GM12891 (cell line): ENCODE data around the gene TUBD1.
A peak's percentile ranks its signal among the peaks of the same experiment; 100 is the strongest.
"Not testable (repeated sequence)": the region's sequence is repeated elsewhere in the genome, so short reads cannot be mapped to it uniquely, and the experiment has no call there.

ENCODE experiments used
- DNase-seq: peaks from one replicate; pipeline ENCODE4 v3.0.0; 2011; ENCODE audit warnings: low spot score; ENCODE audit not compliant: insufficient read length
- FAIRE-seq: peaks from 2 replicates; lab custom pipeline; 2011; peaks lifted over from hg19 to GRCh38; lab: Jason Lieb, UNC
- PAX5 ChIP-seq: IDR thresholded peaks from 2 replicates; pipeline ENCODE4 v1.6.1; 2011; ENCODE audit warnings: low read length, moderate library complexity, mild to moderate bottlenecking; ENCODE audit not compliant: insufficient read depth, severe bottlenecking
- POLR2A ChIP-seq: IDR thresholded peaks from 2 replicates; pipeline ENCODE4 v1.6.1; 2011; ENCODE audit warnings: low read depth, low read length, control low read depth
- POLR2AphosphoS5 ChIP-seq: IDR thresholded peaks from 2 replicates; pipeline ENCODE4 v1.6.1; 2011; ENCODE audit warnings: low read depth, low read length, control low read depth
- POU2F2 ChIP-seq: IDR thresholded peaks from 2 replicates; pipeline ENCODE4 v1.6.1; 2011; ENCODE audit warnings: low read depth, mild to moderate bottlenecking, control low read depth, low read length, moderate library complexity
- SPI1 ChIP-seq: IDR thresholded peaks from 2 replicates; pipeline ENCODE4 v1.6.1; 2011; ENCODE audit warnings: low read depth, low read length, control low read depth
- TAF1 ChIP-seq: IDR thresholded peaks from 2 replicates; pipeline ENCODE4 v1.6.1; 2011; ENCODE audit warnings: low read depth, low read length, control low read depth

TUBD1 gene

GRCh38 chr17:59837308-59838051, 55.3 kb downstream of the TUBD1 start:
- FAIRE-seq (no peak), DNase-seq (no peak)
- TF ChIP-seq POLR2AphosphoS5, result peak; percentile 99
- TF ChIP-seq SPI1, result no peak; the same call in 1 of the 2 replicates
- peak; percentile 97 for TF ChIP-seq TAF1
- peak; percentile 79 for TF ChIP-seq POU2F2
- TF ChIP-seq PAX5, result no peak
- peak; percentile 100 for TF ChIP-seq POLR2A

GRCh38 chr17:59832883-59833379, 59.8 kb downstream of the TUBD1 start:
- no peak for DNase-seq
- TF ChIP-seq TAF1 (no peak), SPI1 (no peak), POLR2AphosphoS5 (no peak)
- no peak for FAIRE-seq

GRCh38 chr17:59830846-59831486, 61.8 kb downstream of the TUBD1 start:
- DNase-seq, result no peak
- FAIRE-seq, result no peak
- TF ChIP-seq POU2F2, result no peak
- TF ChIP-seq SPI1, result no peak
- TF ChIP-seq POLR2A, result no peak
- TF ChIP-seq PAX5, result no peak
- no peak for TF ChIP-seq POLR2AphosphoS5
- TF ChIP-seq TAF1, result no peak

- TF ChIP-seq TAF1 (no peak), PAX5 (no peak), POU2F2 (no peak), SPI1 (no peak), POLR2A (no peak), POLR2AphosphoS5 (no peak)
- FAIRE-seq (no peak), DNase-seq (no peak)
Observed at GRCh38 chr17:59830007-59830630, 62.6 kb downstream of the TUBD1 start.

DNA sequence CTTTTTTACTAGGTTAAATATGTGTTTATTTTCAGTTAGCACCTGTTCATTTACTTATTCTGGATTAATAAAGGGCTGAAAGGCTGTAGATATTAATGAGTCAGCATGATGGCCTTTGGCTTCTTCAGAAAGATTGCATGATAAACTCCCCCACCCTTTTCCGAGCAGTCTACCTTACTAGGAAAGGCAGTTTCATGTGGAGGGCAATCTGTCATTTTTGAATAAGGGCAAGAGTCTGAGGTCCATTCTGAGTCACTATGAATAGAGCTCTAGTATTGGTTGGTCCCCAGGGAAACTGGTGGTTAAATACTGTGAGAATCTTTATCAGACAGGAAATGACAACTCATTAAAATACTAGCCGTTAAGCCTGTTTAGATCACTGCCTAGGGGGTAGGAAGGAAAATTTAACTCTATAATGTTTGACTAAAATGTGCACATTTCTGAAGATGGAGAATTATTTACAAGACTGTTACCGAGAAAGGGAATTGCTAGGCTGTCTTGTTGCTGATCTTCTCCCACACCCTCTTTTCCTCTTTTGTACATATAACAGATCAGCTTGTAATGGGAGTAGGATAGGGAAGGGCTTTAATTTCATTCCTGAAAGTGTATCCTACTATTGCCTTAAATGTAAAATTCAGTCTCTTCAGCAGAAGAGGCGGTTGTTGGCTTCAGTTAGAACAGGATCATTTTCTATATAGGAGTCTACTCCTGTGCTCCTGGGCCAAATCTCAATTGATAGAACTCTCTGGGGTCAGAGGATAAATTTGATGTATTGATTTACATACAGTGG, 63.3 kb downstream of the TUBD1 start:
- FAIRE-seq (peak; percentile 86), DNase-seq (no peak)
- TF ChIP-seq POLR2A, result no peak
- peak; percentile 79 for TF ChIP-seq POU2F2
- TF ChIP-seq POLR2AphosphoS5, result no peak
- TF ChIP-seq TAF1, result no peak
- no peak for TF ChIP-seq SPI1

DNA sequence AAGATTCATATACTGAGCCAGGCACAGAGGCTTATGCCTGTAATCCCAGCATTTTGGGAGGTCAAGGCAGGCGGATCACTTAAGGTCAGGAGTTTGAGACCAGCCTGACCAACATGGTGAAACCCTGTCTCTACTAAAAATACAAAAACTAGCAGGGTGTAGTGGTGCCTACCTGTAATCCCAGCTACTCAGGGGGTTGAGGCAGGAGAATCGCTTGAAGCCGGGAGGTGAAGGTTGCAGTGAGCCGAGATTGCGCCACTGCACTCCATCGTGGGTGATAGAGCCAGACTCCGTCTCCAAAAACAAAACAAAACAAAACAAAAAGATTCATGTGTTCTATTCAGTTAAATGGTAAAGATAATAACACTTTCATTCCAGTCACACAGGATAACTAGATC, 63.9 kb downstream of the TUBD1 start:
- DNase-seq, result not testable (repeated sequence)
- peak; percentile 52 for FAIRE-seq
- 0 out of 2 replicates have a peak, but pooled peaks have one; percentile 11 for TF ChIP-seq POLR2AphosphoS5
- TF ChIP-seq POLR2A, result 0 out of 2 replicates have a peak, but pooled peaks have one; percentile 36

DNA sequence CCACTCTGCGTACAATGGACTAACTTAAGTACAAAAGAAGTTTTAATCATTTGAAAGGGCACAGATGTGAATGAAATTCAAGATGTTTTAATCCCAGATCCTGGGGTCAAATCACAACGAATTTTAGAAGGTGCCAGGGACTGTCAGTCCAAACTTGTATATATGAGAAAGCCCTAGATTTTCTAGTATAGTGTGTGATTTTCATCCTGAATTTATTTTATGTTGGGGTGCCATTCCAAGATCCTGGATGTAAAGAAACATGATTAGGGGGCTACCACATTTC, 64.3 kb downstream of the TUBD1 start:
- TF ChIP-seq SPI1 (no peak), POU2F2 (no peak), PAX5 (no peak), TAF1 (no peak), POLR2A (no peak), POLR2AphosphoS5 (no peak)
- FAIRE-seq, result no peak

DNA sequence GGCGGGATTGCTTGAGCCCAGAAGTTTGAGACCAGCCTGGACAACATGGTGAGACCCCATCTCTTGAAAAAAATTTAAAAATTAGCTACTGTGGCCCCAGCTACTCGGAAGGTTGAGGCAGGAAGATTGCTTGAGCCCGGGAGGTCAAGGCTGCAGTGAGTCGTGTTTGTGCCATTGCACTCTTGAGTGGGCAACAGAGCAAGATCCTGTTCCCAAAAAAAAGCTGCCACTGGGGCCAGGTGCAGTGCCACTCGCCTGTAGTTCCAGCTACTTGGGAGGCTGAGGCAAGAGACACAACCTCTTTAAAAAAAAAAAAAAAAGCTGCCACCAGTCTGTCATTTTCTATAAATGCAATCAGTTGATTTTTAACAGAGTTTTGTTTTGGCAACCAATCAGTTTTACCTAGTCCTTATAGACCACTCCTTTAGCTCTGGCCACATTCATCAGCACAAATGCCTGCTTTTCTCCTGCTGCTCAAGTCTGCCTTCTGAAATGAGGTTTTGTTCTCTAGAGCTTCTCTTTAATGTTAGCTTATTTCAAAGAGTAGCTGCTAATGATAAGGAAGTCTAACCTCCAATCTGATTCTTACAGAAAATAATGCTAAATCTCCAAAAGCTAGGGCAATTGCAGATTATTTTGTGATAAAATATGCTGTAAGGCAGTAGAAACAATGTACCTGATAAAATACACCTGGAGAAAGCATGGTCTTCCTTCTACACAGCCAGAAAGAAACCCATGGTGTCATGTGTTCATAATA, 64.8 kb downstream of the TUBD1 start:
- FAIRE-seq, result peak; percentile 47

More for the DNA sequence above, 64.3 kb downstream of the TUBD1 start:
- DNase-seq, result no peak

More for the DNA sequence above, 64.8 kb downstream of the TUBD1 start:
- TF ChIP-seq SPI1 (no peak), POLR2AphosphoS5 (no peak), PAX5 (no peak), POU2F2 (no peak), TAF1 (no peak), POLR2A (no peak)
- no peak for DNase-seq
